ENCODE data around the gene INKA2.

GRCh38 chr1:111778541-111779051, 39.4 kb upstream of the INKA2 start:
- TF ChIP-seq CTCF (conservative IDR thresholded peaks at IDR 0.05) = no peak
- no peak for TF ChIP-seq ZFX (IDR thresholded peaks at IDR 0.05)
